HepG2 (cell line): Measurements from ENCODE around the gene OPRL1. TPM values are rescaled to one million over a fixed set of nuclear protein-coding genes. Genes with fewer than 3 reads are reported as not detected.

ENCODE experiments used
- BRCA1 ChIP-seq: sonication (generic); formaldehyde crosslinking; IDR thresholded peaks from 2 replicates; pipeline ENCODE4 v1.4.0; 2020; ENCODE audit warnings: missing genetic modification reagents
- CHCHD3 ChIP-seq: sonication (generic); formaldehyde crosslinking; IDR thresholded peaks from 2 replicates; pipeline ENCODE4 v1.8.0; 2022; ENCODE audit warnings: mild to moderate bottlenecking, missing genetic modification reagents, moderate library complexity
- DR1 ChIP-seq: sonication (generic); formaldehyde crosslinking; IDR thresholded peaks from 2 replicates; pipeline ENCODE4 v1.8.0; 2021; ENCODE audit warnings: mild to moderate bottlenecking, missing genetic modification reagents, inconsistent platforms
- MED13 ChIP-seq: sonication (generic); formaldehyde crosslinking; IDR thresholded peaks from 2 replicates; pipeline ENCODE4 v1.5.0; 2020; ENCODE audit warnings: missing genetic modification reagents
- MTA1 ChIP-seq: sonication (generic); formaldehyde crosslinking; IDR thresholded peaks from 2 replicates; pipeline ENCODE4 v1.4.0; 2020; ENCODE audit warnings: missing genetic modification reagents, mild to moderate bottlenecking, borderline replicate concordance
- MXD3 ChIP-seq: IDR thresholded peaks from 2 replicates; pipeline ENCODE4 v1.6.1; 2016; ENCODE audit warnings: mild to moderate bottlenecking, missing biosample characterization, missing genetic modification reagents
- NFRKB ChIP-seq: fragments of 450-650 bp; IDR thresholded peaks from 2 replicates; pipeline ENCODE4 v1.6.1; 2017
- NONO ChIP-seq, 2 experiments: fragments of 450-650 bp in 1 of 2; sonication (generic) in 1 of 2; formaldehyde crosslinking in 1 of 2; IDR thresholded peaks in 1 of 2; conservative IDR thresholded peaks in 1 of 2; 2 replicates each; pipeline versions ENCODE4 v1.6.1 to v1.8.0; 2017 to 2022; ENCODE audit warnings: mild to moderate bottlenecking in 1 of 2, missing genetic modification reagents in 1 of 2, moderate library complexity in 1 of 2
- RFX5 ChIP-seq: IDR thresholded peaks from 2 replicates; pipeline ENCODE4 v1.6.1; 2011; ENCODE audit warnings: low read depth, low read length, improper control_type of control experiment
- RFXANK ChIP-seq: IDR thresholded peaks from 2 replicates; pipeline ENCODE4 v1.6.1; 2016
- RXRB ChIP-seq: IDR thresholded peaks from 2 replicates; pipeline ENCODE4 v1.6.1; 2016; ENCODE audit warnings: borderline replicate concordance, missing genetic modification reagents, missing compliant biosample characterization
- TARDBP ChIP-seq: sonication (generic); formaldehyde crosslinking; IDR thresholded peaks from 2 replicates; pipeline ENCODE4 v1.8.0; 2022; ENCODE audit warnings: mild to moderate bottlenecking, missing genetic modification reagents
- TFDP2 ChIP-seq: sonication (generic); formaldehyde crosslinking; IDR thresholded peaks from 2 replicates; pipeline ENCODE4 v1.4.0; 2020; ENCODE audit warnings: missing genetic modification reagents
- ZBTB2 ChIP-seq: sonication (generic); formaldehyde crosslinking; IDR thresholded peaks from 2 replicates; pipeline ENCODE4 v1.8.0; 2022; ENCODE audit warnings: low read depth, missing genetic modification reagents
- ZFP37 ChIP-seq: sonication (generic); formaldehyde crosslinking; IDR thresholded peaks from 2 replicates; pipeline ENCODE4 v1.4.0; 2020; ENCODE audit warnings: missing genetic modification reagents, borderline replicate concordance
- ZFP82 ChIP-seq: sonication (generic); formaldehyde crosslinking; IDR thresholded peaks from 2 replicates; pipeline ENCODE4 v1.5.1; 2020; ENCODE audit warnings: mild to moderate bottlenecking, missing genetic modification reagents, borderline replicate concordance
- ZFYVE20 ChIP-seq: sonication (generic); formaldehyde crosslinking; IDR thresholded peaks from 2 replicates; pipeline ENCODE4 v1.8.0; 2023; ENCODE audit warnings: low read depth, mild to moderate bottlenecking, moderate library complexity, missing genetic modification reagents, borderline replicate concordance
- ZKSCAN1 ChIP-seq: fragments of 150-350 bp; IDR thresholded peaks from 2 replicates; pipeline ENCODE4 v1.6.1; 2014; ENCODE audit warnings: low read length
- ZNF205 ChIP-seq: IDR thresholded peaks from 2 replicates; pipeline ENCODE4 v1.6.1; 2018; ENCODE audit warnings: missing biosample characterization, missing genetic modification reagents
- ZNF333 ChIP-seq: sonication (generic); formaldehyde crosslinking; IDR thresholded peaks from 2 replicates; pipeline ENCODE4 v1.4.0; 2020; ENCODE audit warnings: mild to moderate bottlenecking, missing genetic modification reagents, borderline replicate concordance
- ZNF383 ChIP-seq: sonication (generic); formaldehyde crosslinking; IDR thresholded peaks from 2 replicates; pipeline ENCODE4 v1.4.0; 2020; ENCODE audit warnings: missing genetic modification reagents, mild to moderate bottlenecking, borderline replicate concordance
- ZNF615 ChIP-seq: sonication (generic); formaldehyde crosslinking; IDR thresholded peaks from 2 replicates; pipeline ENCODE4 v1.5.0; 2020; ENCODE audit warnings: mild to moderate bottlenecking, missing genetic modification reagents, borderline replicate concordance
- ZNF781 ChIP-seq: sonication (generic); formaldehyde crosslinking; IDR thresholded peaks from 2 replicates; pipeline ENCODE4 v1.5.1; 2020; ENCODE audit warnings: borderline replicate concordance, mild to moderate bottlenecking, missing genetic modification reagents; ENCODE audit errors: not compliant biosample characterization
- polyA plus RNA-seq, 8 experiments: library from polyadenylated mRNA; depleted of rRNA in 3 of 8; stranded (reverse) in 7 of 8; unstranded in 1 of 8; fragments of >200 nt; fragmentation: Illumina TruSeq in 4 of 8; extraction: Trizol in 4 of 8; gene quantifications; 2 replicates each; pipeline versions ENCODE4 v1.2.1 to v1.2.3, GENCODE V29; 2011 to 2016; ENCODE audit warnings: low read depth in 4 of 8, missing spikeins in 1 of 8, mixed read lengths in 1 of 8; ENCODE audit not compliant: insufficient read depth in 1 of 8
- total RNA-seq, 5 experiments: library from RNA; depleted of rRNA; stranded (reverse); fragments of >200 nt; fragmentation: Illumina TruSeq; extraction: Trizol; gene quantifications; 2 replicates each; pipeline ENCODE4 v1.2.3, GENCODE V29; 2016; ENCODE audit warnings: low read depth in 1 of 5
- TF ChIP-seq, protein P1 (sequence below): sonication (generic); formaldehyde crosslinking; IDR thresholded peaks from 2 replicates; pipeline ENCODE4 v1.5.0; 2020; ENCODE audit warnings: missing genetic modification reagents
- TF ChIP-seq, protein P2 (sequence below): IDR thresholded peaks from 2 replicates; pipeline ENCODE4 v1.6.1; 2016; ENCODE audit warnings: low read depth, borderline replicate concordance

Gene OPRL1
- total and polyA plus RNA-seq, 2 of the 13 experiments (the other 11 are each of a cell fraction or from before 2014, with no cell fraction given) = 0.35 to 0.71 TPM

DNA sequence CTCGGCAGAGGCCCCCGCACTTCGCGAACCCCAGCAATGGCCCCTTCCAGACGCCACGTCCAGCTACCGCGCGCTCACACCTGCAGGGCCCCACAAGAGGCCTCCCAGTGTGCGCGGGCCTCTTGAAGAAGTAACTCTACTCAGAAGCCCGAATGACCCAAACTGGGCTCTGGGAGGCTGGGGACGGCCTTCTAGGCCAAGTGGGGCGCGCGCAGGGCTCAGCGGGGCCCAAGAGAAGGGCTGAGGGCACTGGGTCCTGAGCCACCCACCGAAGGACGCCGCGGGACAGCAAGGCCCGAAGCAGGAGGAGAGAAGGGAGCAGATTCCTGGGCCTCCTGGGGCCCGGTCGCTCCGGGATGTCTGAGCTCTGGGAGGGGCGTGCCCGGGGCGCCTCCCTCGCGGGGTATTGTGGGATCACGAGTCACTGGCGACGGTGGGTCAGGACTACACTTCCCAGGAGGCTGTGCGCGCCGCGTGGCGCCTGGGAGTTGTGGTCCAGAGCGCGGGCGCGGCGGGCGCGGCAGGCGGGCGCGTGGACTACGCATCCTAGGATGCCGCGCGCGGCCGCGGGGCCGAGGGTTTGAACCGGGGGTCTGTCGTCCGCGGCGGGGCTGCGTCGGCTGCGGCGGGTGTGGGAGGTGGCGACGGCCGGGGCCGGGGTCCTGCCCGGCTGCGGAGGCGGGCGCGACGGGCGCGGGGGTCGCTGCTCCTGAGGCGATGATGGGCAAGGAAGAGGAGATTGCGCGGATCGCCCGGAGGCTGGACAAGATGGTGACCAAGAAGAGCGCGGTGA lies 17.1 kb upstream of the OPRL1 start, which contains the start of gene TCEA2 (continued):
- TF ChIP-seq BRCA1 (CRISPR knock-in tag) (peak; percentile 90; the same call in 1 of the 2 replicates), DR1 (CRISPR knock-in tag) (peak; percentile 92), CHCHD3 (CRISPR knock-in tag) (peak; percentile 75), ZNF615 (CRISPR knock-in tag) (peak; percentile 28; the same call in 1 of the 2 replicates), ZNF333 (peak; percentile 96; the same call in 1 of the 2 replicates), ZNF383 (CRISPR knock-in tag) (no peak; the same call in none of the 2 replicates), ZFP82 (CRISPR knock-in tag) (0 out of 2 replicates have a peak, but pooled peaks have one; percentile 98), ZFYVE20 (CRISPR knock-in tag) (0 out of 2 replicates have a peak, but pooled peaks have one; percentile 86), MXD3 (CRISPR knock-in tag) (peak; percentile 92; the same call in 1 of the 2 replicates), NFRKB (no peak), ZKSCAN1 (no peak; the same call in 1 of the 2 replicates), ZFP37 (CRISPR knock-in tag) (no peak), RFXANK (CRISPR knock-in tag) (peak; percentile 91), ZBTB2 (CRISPR knock-in tag) (peak; percentile 95), ZNF205 (CRISPR knock-in tag) (peak; percentile 84), TFDP2 (CRISPR knock-in tag) (peak; percentile 95), MED13 (CRISPR knock-in tag) (0 out of 2 replicates have a peak, but pooled peaks have one; percentile 32), MTA1 (CRISPR knock-in tag) (no peak; the same call in 1 of the 2 replicates), NONO (IDR thresholded peaks at IDR 0.05) (no peak), NONO (CRISPR knock-in tag; conservative IDR thresholded peaks at IDR 0.05) (peak; percentile 93), RXRB (CRISPR knock-in tag) (peak; percentile 78), ZNF781 (CRISPR knock-in tag) (peak; percentile 90), TARDBP (CRISPR knock-in tag) (peak; percentile 97), RFX5 (peak; percentile 45; the same call in 1 of the 2 replicates)
- TF ChIP-seq, protein P1, sequence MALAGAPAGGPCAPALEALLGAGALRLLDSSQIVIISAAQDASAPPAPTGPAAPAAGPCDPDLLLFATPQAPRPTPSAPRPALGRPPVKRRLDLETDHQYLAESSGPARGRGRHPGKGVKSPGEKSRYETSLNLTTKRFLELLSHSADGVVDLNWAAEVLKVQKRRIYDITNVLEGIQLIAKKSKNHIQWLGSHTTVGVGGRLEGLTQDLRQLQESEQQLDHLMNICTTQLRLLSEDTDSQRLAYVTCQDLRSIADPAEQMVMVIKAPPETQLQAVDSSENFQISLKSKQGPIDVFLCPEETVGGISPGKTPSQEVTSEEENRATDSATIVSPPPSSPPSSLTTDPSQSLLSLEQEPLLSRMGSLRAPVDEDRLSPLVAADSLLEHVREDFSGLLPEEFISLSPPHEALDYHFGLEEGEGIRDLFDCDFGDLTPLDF = peak; percentile 69; the same call in 1 of the 2 replicates
- TF ChIP-seq, protein P2, sequence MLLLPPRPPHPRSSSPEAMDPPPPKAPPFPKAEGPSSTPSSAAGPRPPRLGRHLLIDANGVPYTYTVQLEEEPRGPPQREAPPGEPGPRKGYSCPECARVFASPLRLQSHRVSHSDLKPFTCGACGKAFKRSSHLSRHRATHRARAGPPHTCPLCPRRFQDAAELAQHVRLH (CRISPR knock-in tag) = peak; percentile 91; the same call in 1 of the 2 replicates
